ENCODE data around the gene WDR91.

DNA sequence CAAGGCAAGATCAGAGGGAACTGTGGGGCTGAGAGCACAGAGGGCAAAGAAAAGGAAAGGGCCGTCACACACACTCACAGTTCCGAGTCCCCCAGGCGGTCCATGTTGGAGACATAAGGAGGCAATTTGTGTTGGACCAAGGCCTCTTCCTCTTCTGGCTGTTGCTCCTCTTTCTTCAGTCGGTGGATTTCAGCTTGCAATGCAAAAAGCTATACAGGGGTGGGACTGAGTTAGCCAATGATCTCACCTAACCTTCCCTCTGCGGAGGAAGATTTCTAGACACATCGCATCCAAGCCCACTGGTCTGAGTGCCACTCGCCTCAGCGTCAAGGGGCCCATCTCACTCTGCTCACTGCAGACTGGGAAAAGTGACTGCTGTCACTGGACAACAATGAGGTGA lies 5.5 kb downstream of the WDR91 start:
- TF ChIP-seq, protein P1, sequence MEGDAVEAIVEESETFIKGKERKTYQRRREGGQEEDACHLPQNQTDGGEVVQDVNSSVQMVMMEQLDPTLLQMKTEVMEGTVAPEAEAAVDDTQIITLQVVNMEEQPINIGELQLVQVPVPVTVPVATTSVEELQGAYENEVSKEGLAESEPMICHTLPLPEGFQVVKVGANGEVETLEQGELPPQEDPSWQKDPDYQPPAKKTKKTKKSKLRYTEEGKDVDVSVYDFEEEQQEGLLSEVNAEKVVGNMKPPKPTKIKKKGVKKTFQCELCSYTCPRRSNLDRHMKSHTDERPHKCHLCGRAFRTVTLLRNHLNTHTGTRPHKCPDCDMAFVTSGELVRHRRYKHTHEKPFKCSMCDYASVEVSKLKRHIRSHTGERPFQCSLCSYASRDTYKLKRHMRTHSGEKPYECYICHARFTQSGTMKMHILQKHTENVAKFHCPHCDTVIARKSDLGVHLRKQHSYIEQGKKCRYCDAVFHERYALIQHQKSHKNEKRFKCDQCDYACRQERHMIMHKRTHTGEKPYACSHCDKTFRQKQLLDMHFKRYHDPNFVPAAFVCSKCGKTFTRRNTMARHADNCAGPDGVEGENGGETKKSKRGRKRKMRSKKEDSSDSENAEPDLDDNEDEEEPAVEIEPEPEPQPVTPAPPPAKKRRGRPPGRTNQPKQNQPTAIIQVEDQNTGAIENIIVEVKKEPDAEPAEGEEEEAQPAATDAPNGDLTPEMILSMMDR (IDR thresholded peaks at IDR 0.05; ENCODE audit: extremely low read depth in 1 of 2, insufficient read depth in 1 of 2, low read depth in 1 of 2, low read length in 2 of 2) = no peak
- TF ChIP-seq MYC (IDR thresholded peaks at IDR 0.05; ENCODE audit: low read depth, low read length) (no peak), EZH2 (IDR thresholded peaks at IDR 0.05; ENCODE audit: borderline replicate concordance, low read depth, low read length, severe bottlenecking) (no peak)

Data from endothelial cell of umbilical vein (primary cell).